IPS-NIHi11 (cell line): Measurements from ENCODE around the gene CES1.
"Not testable (repeated sequence)": the region's sequence is repeated elsewhere in the genome, so short reads cannot be mapped to it uniquely, and the experiment has no call there.

Source experiments
- DNase-seq: peaks from one replicate; pipeline ENCODE4 v3.0.0; 2012; ENCODE audit warnings: mixed read lengths, low spot score

CES1 gene

GRCh38 chr16:55830658-55831294 is 2.1 kb downstream of the CES1 start:
- DNase-seq = no peak

- not testable (repeated sequence) for DNase-seq
Measured at GRCh38 chr16:55829232-55829631, 3.7 kb downstream of the CES1 start.

GRCh38 chr16:55828680-55829079 is 4.2 kb downstream of the CES1 start:
- no peak for DNase-seq

- DNase-seq = no peak
Measured at GRCh38 chr16:55825115-55825728, 7.7 kb downstream of the CES1 start.

GRCh38 chr16:55824473-55825000 is 8.4 kb downstream of the CES1 start:
- DNase-seq = no peak

GRCh38 chr16:55822280-55822810 is 10.6 kb downstream of the CES1 start:
- no peak for DNase-seq

- DNase-seq = no peak
Measured at GRCh38 chr16:55821210-55821609, 11.7 kb downstream of the CES1 start.

- DNase-seq = no peak
Measured at GRCh38 chr16:55820615-55821014, 12.3 kb downstream of the CES1 start.

GRCh38 chr16:55817236-55817912 is 15.5 kb downstream of the CES1 start:
- no peak for DNase-seq

- not testable (repeated sequence) for DNase-seq
Measured at GRCh38 chr16:55816222-55816621, 16.7 kb downstream of the CES1 start.

- DNase-seq = no peak
Measured at GRCh38 chr16:55815320-55815719, 17.6 kb downstream of the CES1 start.

GRCh38 chr16:55814174-55814573 is 18.7 kb downstream of the CES1 start:
- not testable (repeated sequence) for DNase-seq

- DNase-seq = not testable (repeated sequence)
Measured at GRCh38 chr16:55813730-55814129, 19.2 kb downstream of the CES1 start.

- no peak for DNase-seq
Measured at GRCh38 chr16:55812951-55813350, 19.9 kb downstream of the CES1 start.

- DNase-seq = no peak
Measured at GRCh38 chr16:55811811-55812210, 21.1 kb downstream of the CES1 start.

GRCh38 chr16:55810451-55810961 is 22.4 kb downstream of the CES1 start:
- DNase-seq = no peak

- DNase-seq = no peak
Measured at GRCh38 chr16:55809851-55810250, 23.0 kb downstream of the CES1 start.

- no peak for DNase-seq
Measured at GRCh38 chr16:55809386-55809785, 23.5 kb downstream of the CES1 start.

- not testable (repeated sequence) for DNase-seq
Measured at GRCh38 chr16:55808286-55808685, 24.6 kb downstream of the CES1 start.

GRCh38 chr16:55805104-55805503 is 27.8 kb downstream of the CES1 start:
- not testable (repeated sequence) for DNase-seq

- not testable (repeated sequence) for DNase-seq
Measured at GRCh38 chr16:55803681-55804080, 29.2 kb downstream of the CES1 start.

- DNase-seq = not testable (repeated sequence)
Measured at GRCh38 chr16:55792934-55793374, 39.9 kb downstream of the CES1 start.
